Measurements from ENCODE around the gene ACSL6.

Gene ACSL6

GRCh38 chr5:132050661-132051552, 39.4 kb upstream of the ACSL6 start:
- Histone ChIP-seq H3K4me3 (no peak overlapping the region), H3K9me3 (replicated peaks in 1 of 11) (no peaks in the 10 kb centered on the region), H3K27ac (no peak overlapping the region), H3K36me3 (no peaks in the 10 kb centered on the region), H3K9ac (no peak overlapping the region), H3K4me1 (peaks cover 5 to 14% (median 9%) of the 10 kb centered on the region in 10 experiments), H3K27me3 (peaks cover 0 to 8% (median 0%) of the 10 kb centered on the region in 11 experiments; a peak in 1 of 22 replicates), H4K20me1 (no peaks in the 10 kb centered on the region; a peak in 1 of 22 replicates), H3K4me2 (peak overlapping the region in 3 of 11 experiments; percentile 25 to 66 (median 43); a peak in 4 of 22 replicates)
- TF ChIP-seq Cebpa-rat (IDR thresholded peaks at IDR 0.05) = no peak

GRCh38 chr5:132050136-132050535, 38.7 kb upstream of the ACSL6 start:
- Histone ChIP-seq H3K9me3 (replicated peaks in 1 of 11) (no peaks in the 10 kb centered on the region), H3K4me1 (peaks cover 0 to 13% (median 3%) of the 10 kb centered on the region in 10 experiments; a peak in 7 of 20 replicates), H3K27me3 (peaks cover 0 to 8% (median 0%) of the 10 kb centered on the region in 11 experiments; a peak in 1 of 22 replicates), H3K4me2 (peak overlapping the region in 4 of 11 experiments; percentile 22 to 66 (median 34); a peak in 6 of 22 replicates), H3K4me3 (no peak overlapping the region), H4K20me1 (no peaks in the 10 kb centered on the region; a peak in 1 of 22 replicates), H3K9ac (no peak overlapping the region), H3K27ac (no peak overlapping the region), H3K36me3 (no peaks in the 10 kb centered on the region)
- TF ChIP-seq Cebpa-rat (IDR thresholded peaks at IDR 0.05) = no peak

- Histone ChIP-seq H3K9me3 (replicated peaks in 1 of 11) (peaks cover 0 to 3% (median 0%) of the 10 kb centered on the region in 11 experiments; a peak in 3 of 22 replicates), H3K4me2 (peak overlapping the region in 3 of 11 experiments; percentile 22 to 66 (median 43); a peak in 4 of 22 replicates), H3K4me3 (no peak overlapping the region), H3K27ac (no peak overlapping the region), H3K4me1 (peaks cover 0 to 16% (median 3%) of the 10 kb centered on the region in 10 experiments; a peak in 6 of 20 replicates), H3K36me3 (no peaks in the 10 kb centered on the region), H4K20me1 (no peaks in the 10 kb centered on the region; a peak in 1 of 22 replicates), H3K27me3 (peaks cover 0 to 5% (median 0%) of the 10 kb centered on the region in 11 experiments; a peak in 1 of 22 replicates), H3K9ac (no peak overlapping the region)
- no peak for TF ChIP-seq Cebpa-rat (IDR thresholded peaks at IDR 0.05)
Measured at GRCh38 chr5:132049559-132049958, 38.1 kb upstream of the ACSL6 start.

- peaks cover 0 to 8% (median 4%) of the 10 kb centered on the region in 11 experiments; a peak in 15 of 22 replicates for H3K9me3 ChIP-seq (replicated peaks in 1 of 11)
- no peak overlapping the region for H3K9ac ChIP-seq
- no peak overlapping the region for H3K4me2 ChIP-seq
- H3K4me1 ChIP-seq = peaks cover 0 to 20% (median 3%) of the 10 kb centered on the region in 10 experiments; a peak in 8 of 20 replicates
- no peaks in the 10 kb centered on the region for H3K36me3 ChIP-seq
- no peak for TF ChIP-seq Cebpa-rat (IDR thresholded peaks at IDR 0.05)
- H3K27ac ChIP-seq = no peak overlapping the region
- H3K27me3 ChIP-seq = peaks cover 0 to 5% (median 0%) of the 10 kb centered on the region in 11 experiments; a peak in 1 of 22 replicates
- H3K4me3 ChIP-seq = no peak overlapping the region
- H4K20me1 ChIP-seq = no peaks in the 10 kb centered on the region; a peak in 1 of 22 replicates
Measured at GRCh38 chr5:132049093-132049492, 37.6 kb upstream of the ACSL6 start.

GRCh38 chr5:132046880-132047299, 35.4 kb upstream of the ACSL6 start:
- Histone ChIP-seq H4K20me1 (no peaks in the 10 kb centered on the region; a peak in 1 of 22 replicates), H3K4me3 (no peak overlapping the region), H3K9ac (no peak overlapping the region), H3K27me3 (peaks cover 0 to 5% (median 0%) of the 10 kb centered on the region in 11 experiments; a peak in 1 of 22 replicates), H3K27ac (no peak overlapping the region), H3K4me1 (peaks cover 0 to 28% (median 3%) of the 10 kb centered on the region in 10 experiments; a peak in 8 of 20 replicates), H3K36me3 (no peaks in the 10 kb centered on the region), H3K4me2 (no peak overlapping the region), H3K9me3 (replicated peaks in 1 of 11) (peaks cover 7 to 22% (median 17%) of the 10 kb centered on the region in 11 experiments; a peak in 17 of 22 replicates)
- no peak for TF ChIP-seq Cebpa-rat (IDR thresholded peaks at IDR 0.05)

GRCh38 chr5:132044207-132044606, 32.7 kb upstream of the ACSL6 start:
- Histone ChIP-seq H3K9me3 (replicated peaks in 1 of 11) (peaks cover 7 to 22% (median 17%) of the 10 kb centered on the region in 11 experiments; a peak in 17 of 22 replicates), H3K27me3 (0 out of 22 replicates have a peak, but pooled peaks cover 0 to 5% (median 0%) of the 10 kb centered on the region in 11 experiments), H3K36me3 (no peaks in the 10 kb centered on the region), H3K4me3 (no peak overlapping the region), H3K4me1 (peaks cover 0 to 15% (median 0%) of the 10 kb centered on the region in 10 experiments; a peak in 7 of 20 replicates), H3K27ac (no peak overlapping the region), H3K4me2 (peak overlapping the region in 3 of 11 experiments; percentile 5 to 84 (median 23); a peak in 5 of 22 replicates), H4K20me1 (no peaks in the 10 kb centered on the region), H3K9ac (no peak overlapping the region)
- TF ChIP-seq Cebpa-rat (IDR thresholded peaks at IDR 0.05) = no peak

- no peaks in the 10 kb centered on the region for H3K36me3 ChIP-seq
- no peak for TF ChIP-seq Cebpa-rat (IDR thresholded peaks at IDR 0.05)
- no peaks in the 10 kb centered on the region for H3K27me3 ChIP-seq
- no peak overlapping the region for H3K27ac ChIP-seq
- no peaks in the 10 kb centered on the region for H4K20me1 ChIP-seq
- no peak overlapping the region for H3K4me2 ChIP-seq
- peaks cover 0 to 22% (median 0%) of the 10 kb centered on the region in 11 experiments; a peak in 5 of 22 replicates for H3K9me3 ChIP-seq (replicated peaks in 1 of 11)
- H3K9ac ChIP-seq = no peak overlapping the region
- H3K4me1 ChIP-seq = no peaks in the 10 kb centered on the region
- no peak overlapping the region for H3K4me3 ChIP-seq
Measured at GRCh38 chr5:132037353-132037752, 25.9 kb upstream of the ACSL6 start.

- H3K4me1 ChIP-seq = no peaks in the 10 kb centered on the region
Measured at GRCh38 chr5:132033122-132033521, 21.7 kb upstream of the ACSL6 start.

GRCh38 chr5:132032196-132032595, 20.7 kb upstream of the ACSL6 start:
- Histone ChIP-seq H3K4me3 (no peak overlapping the region), H3K4me1 (no peaks in the 10 kb centered on the region), H3K27ac (no peak overlapping the region), H3K9me3 (replicated peaks in 1 of 11) (peaks cover 0 to 16% (median 0%) of the 10 kb centered on the region in 11 experiments; a peak in 3 of 22 replicates), H4K20me1 (no peaks in the 10 kb centered on the region), H3K36me3 (no peaks in the 10 kb centered on the region), H3K4me2 (no peak overlapping the region), H3K27me3 (no peaks in the 10 kb centered on the region), H3K9ac (no peak overlapping the region)
- TF ChIP-seq Cebpa-rat (IDR thresholded peaks at IDR 0.05) = no peak

More at GRCh38 chr5:132033122-132033521, 21.7 kb upstream of the ACSL6 start:
- H4K20me1 ChIP-seq = no peaks in the 10 kb centered on the region
- TF ChIP-seq Cebpa-rat (IDR thresholded peaks at IDR 0.05) = no peak
- no peaks in the 10 kb centered on the region for H3K27me3 ChIP-seq
- no peaks in the 10 kb centered on the region for H3K36me3 ChIP-seq
- H3K27ac ChIP-seq = no peak overlapping the region
- peaks cover 0 to 16% (median 0%) of the 10 kb centered on the region in 11 experiments; a peak in 3 of 22 replicates for H3K9me3 ChIP-seq (replicated peaks in 1 of 11)
- no peak overlapping the region for H3K9ac ChIP-seq
- no peak overlapping the region for H3K4me3 ChIP-seq
- no peak overlapping the region for H3K4me2 ChIP-seq

Measured in BLaER1 treated with 17β-estradiol and CSF1 and Interleukin-3, amounts not matched to agents 10 nM and 100 nM (cell line).